ENCODE measurements around the gene SEC61G.

SEC61G gene

DNA sequence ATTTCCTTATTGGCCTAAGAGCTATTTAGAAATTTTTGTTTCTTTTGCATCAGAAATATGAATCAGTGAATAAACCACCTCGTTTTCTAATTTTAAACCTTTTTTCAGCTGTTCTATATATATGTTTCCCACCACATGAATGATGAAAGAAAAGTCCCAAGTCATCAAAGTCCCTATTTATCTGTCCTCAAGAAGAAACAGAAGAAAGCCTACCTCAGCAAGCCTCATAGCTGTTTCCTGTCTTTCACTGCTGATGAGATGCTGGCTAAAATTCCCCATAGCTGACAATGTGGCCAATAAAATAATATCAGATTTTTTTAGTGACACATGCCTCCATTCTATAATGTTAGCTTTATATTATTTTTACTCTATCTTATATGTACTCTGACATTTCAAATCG lies 54.2 kb downstream of the SEC61G start:
- H3K4me2 ChIP-seq (ENCODE audit: low read length), result no peak overlapping the region
- H3K9ac ChIP-seq (ENCODE audit: low read length), result no peak overlapping the region
- TF ChIP-seq EZH2phosphoT487 (IDR thresholded peaks at IDR 0.05; ENCODE audit: low read depth), result no peak
- TF ChIP-seq, protein P1, sequence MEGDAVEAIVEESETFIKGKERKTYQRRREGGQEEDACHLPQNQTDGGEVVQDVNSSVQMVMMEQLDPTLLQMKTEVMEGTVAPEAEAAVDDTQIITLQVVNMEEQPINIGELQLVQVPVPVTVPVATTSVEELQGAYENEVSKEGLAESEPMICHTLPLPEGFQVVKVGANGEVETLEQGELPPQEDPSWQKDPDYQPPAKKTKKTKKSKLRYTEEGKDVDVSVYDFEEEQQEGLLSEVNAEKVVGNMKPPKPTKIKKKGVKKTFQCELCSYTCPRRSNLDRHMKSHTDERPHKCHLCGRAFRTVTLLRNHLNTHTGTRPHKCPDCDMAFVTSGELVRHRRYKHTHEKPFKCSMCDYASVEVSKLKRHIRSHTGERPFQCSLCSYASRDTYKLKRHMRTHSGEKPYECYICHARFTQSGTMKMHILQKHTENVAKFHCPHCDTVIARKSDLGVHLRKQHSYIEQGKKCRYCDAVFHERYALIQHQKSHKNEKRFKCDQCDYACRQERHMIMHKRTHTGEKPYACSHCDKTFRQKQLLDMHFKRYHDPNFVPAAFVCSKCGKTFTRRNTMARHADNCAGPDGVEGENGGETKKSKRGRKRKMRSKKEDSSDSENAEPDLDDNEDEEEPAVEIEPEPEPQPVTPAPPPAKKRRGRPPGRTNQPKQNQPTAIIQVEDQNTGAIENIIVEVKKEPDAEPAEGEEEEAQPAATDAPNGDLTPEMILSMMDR (IDR thresholded peaks at IDR 0.05; ENCODE audit: low read depth, low read length), result no peak
- H3K27ac ChIP-seq (ENCODE audit: low read length), result no peak overlapping the region
- no peak overlapping the region for H2AFZ ChIP-seq (ENCODE audit: low read depth, low read length)
- no peaks in the 10 kb centered on the region for H3K79me2 ChIP-seq (ENCODE audit: low read length)
- no peaks in the 10 kb centered on the region for H4K20me1 ChIP-seq (ENCODE audit: insufficient read depth, low read length)
- no peak overlapping the region for H3K4me3 ChIP-seq (ENCODE audit: low read length)
- no peaks in the 10 kb centered on the region for H3K9me3 ChIP-seq (ENCODE audit: insufficient read depth, low read length)
- H3K36me3 ChIP-seq (replicated peaks; ENCODE audit: low read depth, low read length), result no peaks in the 10 kb centered on the region
- H3K4me1 ChIP-seq (ENCODE audit: low read length), result peaks cover 9% of the 10 kb centered on the region
- H3K27me3 ChIP-seq (ENCODE audit: low read depth, low read length), result no peaks in the 10 kb centered on the region

Measured in OCI-LY3 (cell line).